ENCODE data around the gene ATOSA. TPM values are rescaled to one million over a fixed set of nuclear protein-coding genes. Genes with fewer than 3 reads are reported as not detected.

The ATOSA gene
- total and polyA plus RNA-seq, 2 of the 8 experiments (the other 6 are each of a cell fraction or from before 2014, with no cell fraction given), result 4.6 to 7.9 TPM

- Histone ChIP-seq H3K79me1 (ENCODE audit: low read depth, low read length) (no peaks in the 10 kb centered on the region), H3K9ac (replicated peaks in 1 of 4; ENCODE audit: extremely low read depth in 1 of 4, low read depth in 3 of 4, low read length in 3 of 4) (no peak overlapping the region), H4K8ac (ENCODE audit: extremely low read depth, insufficient read depth, low read length) (no peak overlapping the region), H3K4me1 (replicated peaks in 1 of 4; ENCODE audit: control insufficient read depth in 3 of 4, insufficient read depth in 4 of 4, low read length in 3 of 4) (peaks cover 0 to 7% (median under 1%) of the 10 kb centered on the region in 4 experiments; a peak in 3 of 7 replicates), H3K27ac (ENCODE audit: low read depth, low read length) (no peak overlapping the region), H3K27me3 (replicated peaks in 1 of 4; ENCODE audit: control insufficient read depth in 3 of 4, extremely low read depth in 1 of 4, insufficient read depth in 3 of 4, low read length in 3 of 4) (no peaks in the 10 kb centered on the region), H2BK120ac (replicated peaks; ENCODE audit: low read depth, low read length) (no peak overlapping the region), H4K5ac (ENCODE audit: insufficient read length, low read depth, low read length) (no peak overlapping the region), H2BK12ac (ENCODE audit: low read depth, low read length) (no peak overlapping the region), H3K9me3 (ENCODE audit: insufficient read depth in 2 of 2, low read depth in 1 of 2, low read length in 1 of 2) (no peaks in the 10 kb centered on the region), H2BK5ac (ENCODE audit: low read depth, low read length) (no peak overlapping the region), H2AFZ (ENCODE audit: low read length) (no peak overlapping the region), H3K23me2 (ENCODE audit: low read depth, low read length) (no peaks in the 10 kb centered on the region), H3K23ac (ENCODE audit: insufficient read length) (no peak overlapping the region), H3K4ac (replicated peaks; ENCODE audit: insufficient read length, low read depth, low read length) (no peak overlapping the region), H2AK5ac (ENCODE audit: low read depth, low read length) (no peak overlapping the region), H3K14ac (ENCODE audit: insufficient read length) (no peak overlapping the region), H4K20me1 (replicated peaks in 1 of 2; ENCODE audit: control insufficient read depth in 1 of 2, insufficient read depth in 2 of 2, low read length in 2 of 2) (no peaks in the 10 kb centered on the region), H3K18ac (ENCODE audit: extremely low read depth, low read length) (no peak overlapping the region), H3K79me2 (ENCODE audit: control insufficient read depth in 1 of 2, insufficient read depth in 2 of 2, low read length in 2 of 2) (no peaks in the 10 kb centered on the region), H2BK20ac (ENCODE audit: low read length) (no peak overlapping the region), H4K91ac (replicated peaks; ENCODE audit: insufficient read length, low read length) (no peak overlapping the region), H2BK15ac (ENCODE audit: low read length) (no peak overlapping the region), H3K56ac (replicated peaks; ENCODE audit: insufficient read length, low read depth, low read length) (no peak overlapping the region), H3K36me3 (ENCODE audit: control insufficient read depth in 2 of 4, insufficient read depth in 4 of 4, low read length in 3 of 4) (no peaks in the 10 kb centered on the region), H3K4me3 (ENCODE audit: extremely low read depth in 1 of 4, insufficient read depth in 2 of 4, low read depth in 3 of 4, low read length in 4 of 4) (no peak overlapping the region), H3K4me2 (ENCODE audit: insufficient read depth in 1 of 2, low read depth in 2 of 2, low read length in 2 of 2) (no peak overlapping the region)
- ChIA-PET POLR2A (ENCODE audit: partially characterized antibody) (interaction anchor here (1.3 kb wide), 1 partner anchor 106 kb away, joined by 3 read pairs; no protein-coding TSS in a partner anchor), CTCF (ENCODE audit: partially characterized antibody) (no interaction called here)
- DNase-seq (ENCODE audit: low read depth in 1 of 2, low spot score in 2 of 2), result no peak
- 96% methylated on average over 1 of the region's 1 CpG; no CpG with 5 or more reads in 1 of the 2 experiments for WGBS, 2 experiments (ENCODE audit: extremely low coverage in 1 of 2, insufficient coverage in 1 of 2, insufficient read length in 1 of 2, insufficient replicate concordance in 2 of 2, low coverage in 1 of 2, low lambda C conversion rate in 2 of 2, missing lambda C conversion rate in 1 of 2)
- TF ChIP-seq MAFK (IDR thresholded peaks at IDR 0.05; ENCODE audit: low read depth, low read length) (no peak), TEAD4 (IDR thresholded peaks at IDR 0.05; ENCODE audit: low read depth, low read length) (no peak), ZNF274 (IDR thresholded peaks at IDR 0.05; ENCODE audit: borderline replicate concordance, extremely low read depth, low read length) (no peak), SAP30 (IDR thresholded peaks at IDR 0.05; ENCODE audit: insufficient read depth, insufficient replicate concordance, low read length) (no peak), JUND (IDR thresholded peaks at IDR 0.05; ENCODE audit: low read length) (no peak), TCF12 (IDR thresholded peaks at IDR 0.05; ENCODE audit: low read depth, low read length) (no peak), HDAC6 (IDR thresholded peaks at IDR 0.05; ENCODE audit: low read depth, low read length) (no peak), POLR2AphosphoS5 (IDR thresholded peaks at IDR 0.05; ENCODE audit: low read depth, low read length) (no peak)
- no peak for FAIRE-seq
Measured at GRCh38 chr15:52672661-52673060, 6.5 kb downstream of the ATOSA start.

Data from H1 (cell line).